C4-2B (cell line): ENCODE results near the gene SLC44A1.

ENCODE experiments used
- ZFX ChIP-seq: fragments of 450-650 bp; IDR thresholded peaks from 2 replicates; pipeline ENCODE4 v1.6.1; 2017
- TF ChIP-seq, protein P1 (sequence below): fragments of 450-650 bp; conservative IDR thresholded peaks from 2 replicates; pipeline ENCODE4 v1.5.1; 2017; ENCODE audit warnings: mild to moderate bottlenecking

GRCh38 chr9:105320568-105320967 is 76.1 kb downstream of the SLC44A1 start:
- TF ChIP-seq, protein P1, sequence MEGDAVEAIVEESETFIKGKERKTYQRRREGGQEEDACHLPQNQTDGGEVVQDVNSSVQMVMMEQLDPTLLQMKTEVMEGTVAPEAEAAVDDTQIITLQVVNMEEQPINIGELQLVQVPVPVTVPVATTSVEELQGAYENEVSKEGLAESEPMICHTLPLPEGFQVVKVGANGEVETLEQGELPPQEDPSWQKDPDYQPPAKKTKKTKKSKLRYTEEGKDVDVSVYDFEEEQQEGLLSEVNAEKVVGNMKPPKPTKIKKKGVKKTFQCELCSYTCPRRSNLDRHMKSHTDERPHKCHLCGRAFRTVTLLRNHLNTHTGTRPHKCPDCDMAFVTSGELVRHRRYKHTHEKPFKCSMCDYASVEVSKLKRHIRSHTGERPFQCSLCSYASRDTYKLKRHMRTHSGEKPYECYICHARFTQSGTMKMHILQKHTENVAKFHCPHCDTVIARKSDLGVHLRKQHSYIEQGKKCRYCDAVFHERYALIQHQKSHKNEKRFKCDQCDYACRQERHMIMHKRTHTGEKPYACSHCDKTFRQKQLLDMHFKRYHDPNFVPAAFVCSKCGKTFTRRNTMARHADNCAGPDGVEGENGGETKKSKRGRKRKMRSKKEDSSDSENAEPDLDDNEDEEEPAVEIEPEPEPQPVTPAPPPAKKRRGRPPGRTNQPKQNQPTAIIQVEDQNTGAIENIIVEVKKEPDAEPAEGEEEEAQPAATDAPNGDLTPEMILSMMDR: no peak
- no peak for TF ChIP-seq ZFX
